ENCODE data around the gene GGTLC3.
"Not testable (repeated sequence)": the region's sequence is repeated elsewhere in the genome, so short reads cannot be mapped to it uniquely, and the experiment has no call there.

The GGTLC3 gene

GRCh38 chr22:18512378-18512777 is 5.6 kb downstream of the GGTLC3 start:
- not testable (repeated sequence) for DNase-seq

DNA sequence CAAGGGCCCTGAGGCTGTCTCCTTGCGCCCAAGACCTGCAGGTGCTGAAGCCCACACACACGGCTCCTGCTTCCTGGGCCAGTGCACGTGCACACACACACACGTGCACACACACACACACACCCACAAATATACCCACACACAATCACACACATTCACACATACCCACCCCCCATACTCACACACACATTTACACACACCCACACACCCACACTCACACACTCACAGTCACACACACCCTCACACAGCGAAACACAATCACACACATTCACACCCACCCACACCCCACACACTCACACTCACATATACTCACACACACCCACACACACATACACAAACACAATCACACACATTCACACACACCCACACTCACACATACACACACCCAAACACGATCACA is 6.6 kb downstream of the GGTLC3 start:
- not testable (repeated sequence) for DNase-seq

DNA sequence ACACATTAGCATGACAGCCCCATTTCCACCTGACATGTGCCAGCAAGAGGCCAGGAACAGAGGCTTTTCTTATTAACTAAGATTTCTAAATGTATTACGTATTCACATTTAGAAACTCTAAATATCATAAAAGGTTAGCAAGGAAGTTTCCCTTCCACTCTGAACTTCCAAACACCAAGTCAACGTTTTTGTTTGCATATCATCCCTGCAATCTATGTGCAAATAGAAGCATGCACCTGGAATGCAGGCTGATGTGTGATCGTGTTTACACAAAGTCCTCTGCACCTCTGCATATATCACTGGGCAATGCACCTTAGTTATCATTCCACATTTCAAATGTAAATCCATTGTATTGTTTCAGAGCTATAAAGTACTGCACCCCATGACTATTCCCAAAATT is 21.7 kb downstream of the GGTLC3 start:
- DNase-seq, result not testable (repeated sequence)
